ENCODE measurements around the gene NEK11.

GRCh38 chr3:131374741-131375140 lies 348.1 kb downstream of the NEK11 start:
- no peak for TF ChIP-seq POLR2A (IDR thresholded peaks at IDR 0.05)
- TF ChIP-seq CTCF (IDR thresholded peaks at IDR 0.05) = no peak

Data from thyroid gland (tissue), 4 donors.